IMR-90 (cell line): ENCODE results near the gene LRRC7. TPM values are rescaled to one million over a fixed set of nuclear protein-coding genes. Genes with fewer than 3 reads are reported as not detected.

Experiments
- ATAC-seq: fragments of 200-7000 bp; cut with Tn5 transposase; 2 replicates; pipeline ENCODE4 v1.9.1; 2020; ENCODE audit warnings: low read depth, mild to moderate bottlenecking, moderate library complexity
- BruUV-seq: library from RNA; stranded (reverse); fragments of 400-500 nt; replicated peaks from 2 replicates; lab custom pipeline; 2021; lab: Mats Ljungman, UMichigan
- CTCF ChIA-PET: fragments of 300-600 bp; formaldehyde crosslinking; extraction: SDS; loops from one replicate; lab custom pipeline; 2021; ENCODE audit warnings: antibody characterized with exemption; lab: Yijun Ruan, JAX
- POLR2A ChIA-PET: fragments of 300-600 bp; sonication (Branson Sonifier 250); formaldehyde crosslinking; loops from one replicate; lab custom pipeline; 2022; ENCODE audit warnings: antibody characterized with exemption; ENCODE audit not compliant: unreplicated experiment; lab: Charles Lee
- DNase-seq: peaks from one replicate; pipeline ENCODE4 v3.0.0; 2013
- H2AFZ ChIP-seq: replicated peaks from 2 replicates; pipeline ENCODE3; 2013; ENCODE audit warnings: low read length, mild to moderate bottlenecking; ENCODE audit not compliant: poor library complexity
- H2AK5ac ChIP-seq: 2 replicates; pipeline ENCODE4 v1.6.1; 2013; ENCODE audit warnings: low read depth, low read length, inconsistent platforms
- H2AK9ac ChIP-seq: replicated peaks from 2 replicates; pipeline ENCODE3; 2013; ENCODE audit warnings: mild to moderate bottlenecking, low read depth, low read length, moderate library complexity; ENCODE audit not compliant: poor library complexity
- H2BK120ac ChIP-seq: 2 replicates; pipeline ENCODE4 v1.6.1; 2013; ENCODE audit warnings: low read depth, low read length, inconsistent platforms
- H2BK15ac ChIP-seq: 3 replicates; pipeline ENCODE4 v1.6.1; 2013; ENCODE audit warnings: low read depth, low read length, inconsistent platforms
- H2BK20ac ChIP-seq: 2 replicates; pipeline ENCODE4 v1.6.1; 2013; ENCODE audit warnings: low read depth, mild to moderate bottlenecking, inconsistent platforms, low read length, moderate library complexity
- H2BK5ac ChIP-seq: 2 replicates; pipeline ENCODE4 v1.6.1; 2013; ENCODE audit warnings: mild to moderate bottlenecking, low read depth, low read length, inconsistent platforms; ENCODE audit not compliant: poor library complexity, severe bottlenecking
- H3K14ac ChIP-seq: replicated peaks from 2 replicates; pipeline ENCODE4 v1.6.1; 2013; ENCODE audit warnings: low read depth, low read length, inconsistent platforms
- H3K18ac ChIP-seq: 2 replicates; pipeline ENCODE4 v1.6.1; 2013; ENCODE audit warnings: low read depth, low read length, control low read depth
- H3K23ac ChIP-seq: 2 replicates; pipeline ENCODE4 v1.6.1; 2013; ENCODE audit warnings: low read depth, low read length, inconsistent platforms
- H3K27ac ChIP-seq: 2 replicates; pipeline ENCODE4 v1.5.1; 2013; ENCODE audit warnings: mild to moderate bottlenecking, control low read depth, low read length; ENCODE audit not compliant: insufficient read depth
- H3K27me3 ChIP-seq: 2 replicates; pipeline ENCODE4 v1.6.1; 2013; ENCODE audit warnings: low read length; ENCODE audit not compliant: control insufficient read depth, insufficient read depth
- H3K36me3 ChIP-seq: 2 replicates; pipeline ENCODE4 v1.6.1; 2013; ENCODE audit warnings: low read length, mixed read lengths; ENCODE audit not compliant: control insufficient read depth, insufficient read depth
- H3K4ac ChIP-seq: 2 replicates; pipeline ENCODE4 v1.6.1; 2013; ENCODE audit warnings: low read depth, low read length, inconsistent platforms
- H3K4me1 ChIP-seq: 2 replicates; pipeline ENCODE4 v1.6.1; 2013; ENCODE audit warnings: low read length, mixed read lengths; ENCODE audit not compliant: control insufficient read depth, insufficient read depth
- H3K4me2 ChIP-seq: 2 replicates; pipeline ENCODE4 v1.6.1; 2013; ENCODE audit warnings: low read depth, mild to moderate bottlenecking, control low read depth, low read length, moderate library complexity
- H3K4me3 ChIP-seq: 2 replicates; pipeline ENCODE4 v1.5.1; 2013; ENCODE audit warnings: low read depth, mild to moderate bottlenecking, control low read depth, low read length, moderate library complexity; ENCODE audit not compliant: insufficient read depth
- H3K56ac ChIP-seq: 2 replicates; pipeline ENCODE4 v1.6.1; 2013; ENCODE audit warnings: low read length, inconsistent platforms; ENCODE audit not compliant: insufficient read depth; ENCODE audit errors: extremely low read depth
- H3K79me1 ChIP-seq, 2 experiments: 2 replicates each; pipeline ENCODE4 v1.6.1; 2013; ENCODE audit warnings: low read length in 2 of 2, inconsistent platforms in 1 of 2, low read depth in 1 of 2
- H3K9ac ChIP-seq: 2 replicates; pipeline ENCODE4 v1.6.1; 2013; ENCODE audit warnings: low read depth, low read length, control low read depth
- H3K9me1 ChIP-seq: 2 replicates; pipeline ENCODE4 v1.6.1; 2013; ENCODE audit warnings: low read length, inconsistent platforms; ENCODE audit not compliant: insufficient read depth
- H3K9me3 ChIP-seq: 2 replicates; pipeline ENCODE4 v1.6.1; 2013; ENCODE audit warnings: low read length; ENCODE audit not compliant: control insufficient read depth, insufficient read depth
- H4K20me1 ChIP-seq: 2 replicates; pipeline ENCODE4 v1.6.1; 2013; ENCODE audit warnings: low read length, inconsistent platforms; ENCODE audit not compliant: insufficient read depth
- H4K5ac ChIP-seq: 2 replicates; pipeline ENCODE4 v1.6.1; 2013; ENCODE audit warnings: mild to moderate bottlenecking, low read depth, low read length, control low read depth
- H4K8ac ChIP-seq, 2 experiments: 2 replicates each; pipeline ENCODE4 v1.6.1; 2013; ENCODE audit warnings: low read depth in 2 of 2, low read length in 2 of 2, control low read depth in 1 of 2, inconsistent platforms in 1 of 2
- H4K91ac ChIP-seq: 2 replicates; pipeline ENCODE4 v1.6.1; 2013; ENCODE audit warnings: low read depth, low read length, inconsistent platforms; ENCODE audit not compliant: insufficient read depth
- BHLHE40 ChIP-seq: fragments of 150-350 bp; IDR thresholded peaks from 2 replicates; pipeline ENCODE4 v1.6.1; 2016; ENCODE audit warnings: mild to moderate bottlenecking, low read depth, low read length
- MAZ ChIP-seq: IDR thresholded peaks from 2 replicates; pipeline ENCODE4 v1.6.1; 2012; ENCODE audit warnings: low read depth, mild to moderate bottlenecking, low read length, improper control_type of control experiment, moderate library complexity, borderline replicate concordance
- MXI1 ChIP-seq: IDR thresholded peaks from 2 replicates; pipeline ENCODE4 v1.6.1; 2012; ENCODE audit warnings: low read depth, mild to moderate bottlenecking, low read length, moderate library complexity, borderline replicate concordance
- POLR2A ChIP-seq: IDR thresholded peaks from 2 replicates; pipeline ENCODE4 v1.6.1; 2012; ENCODE audit warnings: mild to moderate bottlenecking, low read depth, low read length
- RAD21 ChIP-seq: IDR thresholded peaks from 2 replicates; pipeline ENCODE4 v1.6.1; 2012; ENCODE audit warnings: low read length, improper control_type of control experiment
- WGBS, 2 experiments: methylation state at CpG; one replicate each; pipeline versions ENCODE4 v1.1.5 to v1.1.7; 2013; ENCODE audit warnings: missing lambda C conversion rate in 2 of 2; ENCODE audit not compliant: insufficient read length in 1 of 2; ENCODE audit errors: extremely low coverage in 2 of 2; 5-methylcytosine and 5-hydroxymethylcytosine counted together
- dilution Hi-C: fragments of 300-500 bp; cut with HindIII; formaldehyde crosslinking; loops from one replicate; pipeline ENCODE4 v1.14.3; 2018; ENCODE audit warnings: low sequenced_read_pairs; ENCODE audit not compliant: unreplicated experiment
- in situ Hi-C: fragments of 300-500 bp; cut with MboI; formaldehyde crosslinking; loops from 3 replicates; pipeline ENCODE4 v1.14.3; 2019; ENCODE audit warnings: low sequenced_read_pairs, inconsistent platforms, mixed read lengths
- intact Hi-C: fragments of 100-400 bp; cut with micrococcal nuclease; formaldehyde crosslinking; loops from 2 replicates; pipeline ENCODE4 v1.10.0; 2022
- polyA plus RNA-seq, 3 experiments: library from polyadenylated mRNA; depleted of rRNA; stranded (reverse); fragments of >200 nt; gene quantifications; 2 replicates each; pipeline ENCODE4 v1.2.3, GENCODE V29; 2012; ENCODE audit warnings: low replicate concordance in 1 of 3
- total RNA-seq: library from RNA; depleted of rRNA; stranded (reverse); fragments of >200 nt; gene quantifications from 2 replicates; pipeline ENCODE4 v1.2.3, GENCODE V29; 2012

The LRRC7 gene
- total and polyA plus RNA-seq, 2 of the 4 experiments (the other 2 are of a cell fraction): under 0.01 to 0.02 TPM

- ATAC-seq: no peak
- no peaks in the 10 kb centered on the region for H3K4me1 ChIP-seq
- no peak overlapping the region for H3K18ac ChIP-seq
- in situ Hi-C loops: no loop called here
- no peak overlapping the region for H2BK15ac ChIP-seq
- H2AK5ac ChIP-seq: no peak overlapping the region
- no peak overlapping the region for H4K5ac ChIP-seq
- H3K27ac ChIP-seq: no peak overlapping the region
- no TSS peak for BruUV-seq
- no peak overlapping the region for H3K14ac ChIP-seq
- intact Hi-C loops: no loop called here
- H4K91ac ChIP-seq: no peak overlapping the region
- CTCF ChIA-PET: no interaction called here
- H4K20me1 ChIP-seq: no peaks in the 10 kb centered on the region
- no peak overlapping the region for H3K9ac ChIP-seq
- H2AK9ac ChIP-seq: no peak overlapping the region
- H3K23ac ChIP-seq: no peak overlapping the region
- POLR2A ChIA-PET: interaction anchor here (0.7 kb wide), 1 partner anchor 11 kb away, joined by 3 read pairs; no protein-coding TSS in a partner anchor
- no peak overlapping the region for H2AFZ ChIP-seq
- H3K4me3 ChIP-seq: no peak overlapping the region
- H3K4me2 ChIP-seq: no peak overlapping the region
- H4K8ac ChIP-seq: no peak overlapping the region
- no peak overlapping the region for H3K4ac ChIP-seq
- no peak for TF ChIP-seq MAZ
- TF ChIP-seq POLR2A: no peak
- TF ChIP-seq MXI1: no peak
- no peak for TF ChIP-seq BHLHE40
- no peak for TF ChIP-seq RAD21
- H3K9me1 ChIP-seq: no peaks in the 10 kb centered on the region
- H3K9me3 ChIP-seq: no peaks in the 10 kb centered on the region
- dilution Hi-C loops: no loop called here
- no CpG with 5 or more reads among the region's 1 CpG for WGBS, 2 experiments
- no peak overlapping the region for H2BK120ac ChIP-seq
- H2BK5ac ChIP-seq: no peak overlapping the region
- DNase-seq: no peak
- H3K27me3 ChIP-seq: no peaks in the 10 kb centered on the region
- H3K36me3 ChIP-seq: no peaks in the 10 kb centered on the region
- no peak overlapping the region for H2BK20ac ChIP-seq
- no peak overlapping the region for H3K56ac ChIP-seq
- no peaks in the 10 kb centered on the region for H3K79me1 ChIP-seq
These were observed 83.9 kb downstream of the LRRC7 start for GRCh38 chr1:69651656-69652055.
